Osteoblast (primary cell): ENCODE data around the gene DCAF8. TPM values are rescaled to one million over a fixed set of nuclear protein-coding genes. Genes with fewer than 3 reads are reported as not detected.
A peak's percentile ranks its signal among the peaks of the same experiment; 100 is the strongest.

Experiments
- DNase-seq: peaks from one replicate; pipeline ENCODE4 v3.0.0; 2011; ENCODE audit warnings: low spot score, mixed read lengths; ENCODE audit not compliant: insufficient read length; ENCODE audit errors: missing footprints
- H2AFZ ChIP-seq: 2 replicates; pipeline ENCODE4 v1.6.0; 2011; ENCODE audit warnings: mild to moderate bottlenecking, low read length
- H3K27ac ChIP-seq: 2 replicates; pipeline ENCODE4 v1.5.1; 2011; ENCODE audit warnings: mild to moderate bottlenecking, low read depth, low read length, moderate library complexity
- H3K27me3 ChIP-seq: 2 replicates; pipeline ENCODE4 v1.6.0; 2012; ENCODE audit warnings: mild to moderate bottlenecking, control low read depth, inconsistent platforms, low read length, moderate library complexity; ENCODE audit not compliant: insufficient read depth
- H3K36me3 ChIP-seq: 2 replicates; pipeline ENCODE4 v1.5.1; 2011; ENCODE audit warnings: mild to moderate bottlenecking, low read length, control low read depth, moderate library complexity; ENCODE audit not compliant: insufficient read depth
- H3K4me1 ChIP-seq: 2 replicates; pipeline ENCODE4 v1.5.1; 2011; ENCODE audit warnings: mild to moderate bottlenecking, low read length, control low read depth, moderate library complexity; ENCODE audit not compliant: insufficient read depth
- H3K4me2 ChIP-seq: 2 replicates; pipeline ENCODE4 v1.6.0; 2011; ENCODE audit warnings: mild to moderate bottlenecking, low read length; ENCODE audit not compliant: insufficient read depth
- H3K4me3 ChIP-seq: fragments of 200-600 bp; sonication (generic); 3 replicates; pipeline ENCODE4 v1.5.1; 2012; ENCODE audit warnings: mild to moderate bottlenecking, low read length, inconsistent platforms; ENCODE audit not compliant: insufficient read depth
- H3K79me2 ChIP-seq: 2 replicates; pipeline ENCODE4 v1.6.0; 2012; ENCODE audit warnings: mild to moderate bottlenecking, low read length, control low read depth, inconsistent platforms; ENCODE audit not compliant: insufficient read depth
- H3K9me3 ChIP-seq: 2 replicates; pipeline ENCODE4 v1.5.1; 2011; ENCODE audit warnings: low read depth, low read length, control low read depth
- H4K20me1 ChIP-seq: 2 replicates; pipeline ENCODE4 v1.6.0; 2012; ENCODE audit warnings: mild to moderate bottlenecking, low read length, control low read depth; ENCODE audit not compliant: insufficient read depth
- total RNA-seq: library from RNA; depleted of rRNA; stranded (reverse); fragments of >200 nt; gene quantifications from 2 replicates; pipeline ENCODE4 v1.2.3, GENCODE V29; 2012
- TF ChIP-seq, protein P1 (sequence below): IDR thresholded peaks from 2 replicates; pipeline ENCODE4 v1.5.1; 2011; ENCODE audit warnings: mild to moderate bottlenecking, low read depth, low read length, moderate library complexity; ENCODE audit errors: extremely low read depth

The DCAF8 gene
- total RNA-seq, 1 donor, result 107 TPM

DNA sequence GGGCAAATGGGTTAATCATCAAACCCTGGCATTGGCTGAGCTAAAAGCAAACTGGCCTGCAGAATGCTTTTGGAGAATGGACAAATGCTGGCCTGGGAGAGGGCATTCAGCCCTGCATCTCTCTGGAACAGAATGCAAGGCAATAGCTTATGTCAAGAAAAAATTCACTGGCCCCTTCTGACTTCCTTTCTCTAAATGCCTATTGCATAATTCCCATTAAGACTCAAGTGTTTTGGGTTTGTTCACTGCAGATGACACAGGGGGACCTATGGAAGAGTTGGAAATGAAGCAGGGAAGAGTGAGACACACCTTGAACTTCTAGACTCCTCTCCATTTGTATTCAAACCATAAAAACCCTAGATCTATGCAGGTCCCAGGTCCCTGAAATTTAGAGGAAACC is 41.3 kb downstream of the DCAF8 start:
- peaks cover 84% of the 10 kb centered on the region for H3K36me3 ChIP-seq
- H3K4me2 ChIP-seq, result no peak overlapping the region
- TF ChIP-seq, protein P1, sequence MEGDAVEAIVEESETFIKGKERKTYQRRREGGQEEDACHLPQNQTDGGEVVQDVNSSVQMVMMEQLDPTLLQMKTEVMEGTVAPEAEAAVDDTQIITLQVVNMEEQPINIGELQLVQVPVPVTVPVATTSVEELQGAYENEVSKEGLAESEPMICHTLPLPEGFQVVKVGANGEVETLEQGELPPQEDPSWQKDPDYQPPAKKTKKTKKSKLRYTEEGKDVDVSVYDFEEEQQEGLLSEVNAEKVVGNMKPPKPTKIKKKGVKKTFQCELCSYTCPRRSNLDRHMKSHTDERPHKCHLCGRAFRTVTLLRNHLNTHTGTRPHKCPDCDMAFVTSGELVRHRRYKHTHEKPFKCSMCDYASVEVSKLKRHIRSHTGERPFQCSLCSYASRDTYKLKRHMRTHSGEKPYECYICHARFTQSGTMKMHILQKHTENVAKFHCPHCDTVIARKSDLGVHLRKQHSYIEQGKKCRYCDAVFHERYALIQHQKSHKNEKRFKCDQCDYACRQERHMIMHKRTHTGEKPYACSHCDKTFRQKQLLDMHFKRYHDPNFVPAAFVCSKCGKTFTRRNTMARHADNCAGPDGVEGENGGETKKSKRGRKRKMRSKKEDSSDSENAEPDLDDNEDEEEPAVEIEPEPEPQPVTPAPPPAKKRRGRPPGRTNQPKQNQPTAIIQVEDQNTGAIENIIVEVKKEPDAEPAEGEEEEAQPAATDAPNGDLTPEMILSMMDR, result no peak
- no peaks in the 10 kb centered on the region for H3K27me3 ChIP-seq
- H4K20me1 ChIP-seq, result peaks cover 8% of the 10 kb centered on the region
- H3K9me3 ChIP-seq, result no peaks in the 10 kb centered on the region
- H3K4me1 ChIP-seq, result peaks cover 18% of the 10 kb centered on the region
- no peak for DNase-seq
- H2AFZ ChIP-seq, result no peak overlapping the region
- H3K79me2 ChIP-seq, result no peaks in the 10 kb centered on the region
- no peak overlapping the region for H3K4me3 ChIP-seq
- H3K27ac ChIP-seq, result no peak overlapping the region

DNA sequence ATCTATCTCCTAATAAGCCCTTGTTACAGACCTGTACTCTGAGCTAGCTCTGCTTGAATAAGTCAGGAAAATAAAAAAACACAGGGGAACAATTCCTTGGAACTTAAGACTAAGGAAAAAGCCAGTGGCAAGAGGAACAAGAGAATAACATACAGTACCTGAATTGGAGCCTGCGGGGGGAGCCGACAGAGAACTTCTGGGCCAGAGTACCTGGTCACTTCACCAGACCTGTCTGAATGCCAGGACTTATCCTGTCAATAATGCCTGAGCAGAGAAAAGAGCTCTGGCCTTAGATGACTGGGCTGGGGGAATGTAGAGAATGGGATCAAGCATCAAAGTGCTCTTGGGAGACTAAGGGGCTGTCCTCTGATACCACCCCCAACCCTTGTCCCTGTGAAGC is 42.0 kb downstream of the DCAF8 start:
- Histone ChIP-seq H3K4me1 (peaks cover 18% of the 10 kb centered on the region), H3K27me3 (no peaks in the 10 kb centered on the region), H4K20me1 (peaks cover 8% of the 10 kb centered on the region), H3K27ac (no peak overlapping the region), H2AFZ (no peak overlapping the region), H3K4me2 (no peak overlapping the region), H3K9me3 (no peaks in the 10 kb centered on the region), H3K79me2 (no peaks in the 10 kb centered on the region), H3K36me3 (peaks cover 88% of the 10 kb centered on the region), H3K4me3 (no peak overlapping the region)
- TF ChIP-seq, protein P1, result no peak
- no peak for DNase-seq

DNA sequence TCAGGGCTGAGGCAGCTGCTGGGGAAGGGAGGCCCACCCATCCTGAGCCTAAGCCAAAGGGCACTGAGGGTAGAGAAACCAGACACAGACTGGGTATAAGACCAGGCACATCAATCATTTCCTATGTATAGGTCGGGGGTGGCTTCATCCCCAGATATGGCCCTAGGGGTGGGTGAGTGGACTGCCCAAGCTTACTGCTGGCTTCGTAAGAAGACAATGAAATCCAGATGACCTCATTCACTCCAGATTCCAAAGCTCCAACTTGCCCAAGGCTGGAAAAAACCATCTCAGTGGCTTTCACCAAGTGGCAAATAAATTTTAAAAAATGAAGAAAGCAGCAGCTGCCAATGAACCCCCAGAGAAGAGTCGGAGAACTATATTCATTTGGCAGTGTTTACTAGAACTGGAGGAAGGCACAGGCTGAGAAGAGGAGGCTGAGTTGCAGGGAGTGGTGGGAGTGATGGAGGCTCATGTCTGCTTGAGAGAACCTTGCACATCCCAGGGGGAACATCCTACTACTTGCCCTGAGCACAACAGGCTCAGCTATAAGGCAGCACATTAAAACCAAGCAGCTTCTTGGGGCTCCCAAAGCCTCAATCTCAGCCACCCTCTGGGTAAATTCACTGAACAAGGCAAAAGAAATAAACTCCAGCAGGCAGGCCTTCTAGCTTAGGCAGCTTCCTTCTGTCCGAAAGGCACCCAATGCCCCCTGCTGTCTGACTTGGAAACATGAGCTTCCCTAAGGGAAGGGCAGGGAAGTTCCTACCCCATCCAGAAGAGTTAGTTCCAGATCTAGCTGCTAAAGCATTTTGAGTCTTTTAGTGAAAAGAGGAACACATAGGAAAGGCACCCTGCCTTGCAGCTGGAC is 43.1 kb downstream of the DCAF8 start:
- no peaks in the 10 kb centered on the region for H3K27me3 ChIP-seq
- H4K20me1 ChIP-seq, result peaks cover 9% of the 10 kb centered on the region
- no peak overlapping the region for H3K4me3 ChIP-seq
- H3K36me3 ChIP-seq, result peaks cover 88% of the 10 kb centered on the region
- DNase-seq, result no peak
- no peak overlapping the region for H3K4me2 ChIP-seq
- H3K27ac ChIP-seq, result peak overlapping the region; percentile 65
- TF ChIP-seq, protein P1, result peak; percentile 73
- no peak overlapping the region for H2AFZ ChIP-seq
- no peaks in the 10 kb centered on the region for H3K79me2 ChIP-seq
- H3K4me1 ChIP-seq, result peaks cover 18% of the 10 kb centered on the region
- no peaks in the 10 kb centered on the region for H3K9me3 ChIP-seq

DNA sequence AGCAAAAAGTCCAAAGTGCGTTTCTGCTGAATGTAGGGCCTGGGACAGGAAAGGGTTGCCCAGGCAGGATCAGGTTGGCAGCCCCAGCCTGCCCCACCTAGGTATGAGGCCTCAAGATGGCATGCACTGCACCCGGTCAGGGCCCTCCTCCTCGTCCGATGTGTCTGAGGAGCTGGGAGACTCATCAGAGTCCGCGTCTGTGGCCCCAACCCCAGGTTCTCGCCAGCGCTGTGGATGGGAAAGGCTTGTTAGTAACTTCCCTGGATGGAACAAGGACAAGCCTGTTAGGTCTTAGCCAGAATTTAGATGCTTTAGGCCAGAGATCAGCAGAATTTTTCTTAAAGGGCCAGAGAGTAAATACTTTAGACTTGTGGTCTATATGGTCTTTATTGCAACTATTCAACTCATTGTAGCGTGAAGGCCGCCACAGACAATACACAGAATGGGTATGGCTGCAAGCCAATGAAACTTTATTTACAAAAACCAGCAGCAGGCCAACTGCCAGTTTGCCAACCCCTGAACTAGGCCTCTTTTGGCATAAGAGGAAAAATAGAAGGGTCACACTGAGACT is 44.8 kb downstream of the DCAF8 start:
- peaks cover 18% of the 10 kb centered on the region for H3K4me1 ChIP-seq
- H3K27me3 ChIP-seq, result no peaks in the 10 kb centered on the region
- no peak for DNase-seq
- TF ChIP-seq, protein P1, result no peak
- H3K4me2 ChIP-seq, result no peak overlapping the region
- no peaks in the 10 kb centered on the region for H3K9me3 ChIP-seq
- H2AFZ ChIP-seq, result no peak overlapping the region
- peaks cover 22% of the 10 kb centered on the region for H4K20me1 ChIP-seq
- peaks cover 9% of the 10 kb centered on the region for H3K79me2 ChIP-seq
- H3K27ac ChIP-seq, result peak overlapping the region; percentile 39
- H3K4me3 ChIP-seq, result no peak overlapping the region
- peaks cover 86% of the 10 kb centered on the region for H3K36me3 ChIP-seq
